Liver (tissue), 9 donors: ENCODE results near the gene IL17B. TPM values are rescaled to one million over a fixed set of nuclear protein-coding genes. Genes with fewer than 3 reads are reported as not detected.

Experiments used
- DNase-seq: peaks from one replicate; pipeline ENCODE4 v3.0.0-alpha.2; 2017; ENCODE audit warnings: low spot score
- H3K27ac ChIP-seq, 2 donors: one replicate each; pipeline ENCODE4 v1.7.0; 2013; ENCODE audit warnings: inconsistent platforms in 2 of 2, low read length in 2 of 2, control low read depth in 1 of 2, low read depth in 1 of 2, mild to moderate bottlenecking in 1 of 2
- H3K27me3 ChIP-seq, 4 donors: one replicate each; pipeline versions ENCODE4 v1.6.1 to v1.7.0; 2013; ENCODE audit warnings: low read length in 3 of 4, inconsistent platforms in 1 of 4, mild to moderate bottlenecking in 1 of 4, moderate library complexity in 1 of 4; ENCODE audit not compliant: control insufficient read depth in 4 of 4, insufficient read depth in 4 of 4
- H3K36me3 ChIP-seq, 4 donors: one replicate each; pipeline versions ENCODE4 v1.6.1 to v1.7.0; 2013; ENCODE audit warnings: low read length in 3 of 4, mild to moderate bottlenecking in 3 of 4, low read depth in 1 of 4, moderate library complexity in 1 of 4; ENCODE audit not compliant: control insufficient read depth in 4 of 4, insufficient read depth in 3 of 4
- H3K4me1 ChIP-seq, 4 donors: one replicate each; pipeline versions ENCODE4 v1.6.1 to v1.7.0; 2013; ENCODE audit warnings: low read length in 3 of 4, mild to moderate bottlenecking in 3 of 4, moderate library complexity in 1 of 4; ENCODE audit not compliant: control insufficient read depth in 4 of 4, insufficient read depth in 4 of 4
- H3K4me3 ChIP-seq, 3 donors: one replicate each; pipeline versions ENCODE4 v1.6.1 to v1.7.0; 2013; ENCODE audit warnings: low read length in 3 of 3, control low read depth in 1 of 3, low read depth in 1 of 3, mild to moderate bottlenecking in 1 of 3
- H3K9ac ChIP-seq, 2 donors: one replicate each; pipeline ENCODE4 v1.7.0; 2013; ENCODE audit warnings: low read length in 2 of 2, mild to moderate bottlenecking in 2 of 2, moderate library complexity in 2 of 2, control low read depth in 1 of 2, low read depth in 1 of 2
- H3K9me3 ChIP-seq, 4 donors: one replicate each; pipeline versions ENCODE4 v1.6.1 to v1.7.0; 2013; ENCODE audit warnings: low read length in 3 of 4; ENCODE audit not compliant: control insufficient read depth in 4 of 4
- ATF3 ChIP-seq: IDR thresholded peaks from 2 replicates; pipeline ENCODE4 v1.6.1; 2016; ENCODE audit warnings: antibody characterized with exemption
- CTCF ChIP-seq: fragments of 150-350 bp; IDR thresholded peaks from 2 replicates; pipeline ENCODE4 v1.5.1; 2017; ENCODE audit warnings: improper control_type of control experiment, low read depth, low read length; ENCODE audit not compliant: missing input control
- EGR1 ChIP-seq, 2 donors: IDR thresholded peaks; 2 replicates each; pipeline ENCODE4 v1.6.1; 2016 to 2018; ENCODE audit warnings: antibody characterized with exemption in 2 of 2, low read depth in 2 of 2
- FOXA1 ChIP-seq: IDR thresholded peaks from 2 replicates; pipeline ENCODE4 v1.6.1; 2016; ENCODE audit warnings: antibody characterized with exemption
- FOXA2 ChIP-seq: IDR thresholded peaks from 2 replicates; pipeline ENCODE4 v1.6.1; 2016; ENCODE audit warnings: antibody characterized with exemption
- GABPA ChIP-seq, 2 donors: IDR thresholded peaks in 1 of 2; conservative IDR thresholded peaks in 1 of 2; 2 replicates each; pipeline ENCODE4 v1.6.1; 2016; ENCODE audit warnings: antibody characterized with exemption in 2 of 2, mild to moderate bottlenecking in 1 of 2, moderate library complexity in 1 of 2
- HNF4A ChIP-seq, 2 donors: conservative IDR thresholded peaks; 2 replicates each; pipeline ENCODE4 v1.6.1; 2016; ENCODE audit warnings: antibody characterized with exemption in 2 of 2, mild to moderate bottlenecking in 2 of 2
- HNF4G ChIP-seq: IDR thresholded peaks from 2 replicates; pipeline ENCODE4 v1.6.1; 2016; ENCODE audit warnings: antibody characterized with exemption
- JUND ChIP-seq, 2 donors: IDR thresholded peaks; 2 replicates each; pipeline ENCODE4 v1.6.1; 2016; ENCODE audit warnings: antibody characterized with exemption in 2 of 2
- NR2F2 ChIP-seq: IDR thresholded peaks from 2 replicates; pipeline ENCODE4 v1.6.1; 2016; ENCODE audit warnings: antibody characterized with exemption
- RAD21 ChIP-seq, 2 donors: IDR thresholded peaks; 2 replicates each; pipeline ENCODE4 v1.6.1; 2016; ENCODE audit warnings: antibody characterized with exemption in 2 of 2, mild to moderate bottlenecking in 2 of 2
- SP1 ChIP-seq: IDR thresholded peaks from 2 replicates; pipeline ENCODE4 v1.6.1; 2018; ENCODE audit warnings: antibody characterized with exemption, mild to moderate bottlenecking
- TAF1 ChIP-seq: conservative IDR thresholded peaks from 2 replicates; pipeline ENCODE4 v1.6.1; 2016; ENCODE audit warnings: antibody characterized with exemption, mild to moderate bottlenecking
- YY1 ChIP-seq: IDR thresholded peaks from 2 replicates; pipeline ENCODE4 v1.6.1; 2016; ENCODE audit warnings: antibody characterized with exemption, mild to moderate bottlenecking
- WGBS: extraction: QIAGEN DNeasy Blood & Tissue Kit; methylation state at CpG from one replicate; pipeline ENCODE4 v1.1.7; 2013; 5-methylcytosine and 5-hydroxymethylcytosine counted together
- polyA plus RNA-seq, 2 donors: library from polyadenylated mRNA; stranded (reverse) in 1 of 2; unstranded in 1 of 2; fragments of 200-250 nt in 1 of 2; fragments of >200 nt in 1 of 2; fragmentation: Nextera tagmentation in 1 of 2; extraction: Ambion mirVana in 1 of 2; gene quantifications; one replicate each; pipeline versions ENCODE4 v1.2.1 to v1.2.3, GENCODE V29; 2013 to 2015
- total RNA-seq, 2 donors: library from RNA; depleted of rRNA; stranded (reverse); fragments of >200 nt; gene quantifications; one replicate each; pipeline ENCODE4 v1.2.3, GENCODE V29; 2014
- TF ChIP-seq, protein P1 (sequence below): IDR thresholded peaks from 2 replicates; pipeline ENCODE4 v1.6.1; 2016; ENCODE audit warnings: antibody characterized with exemption
- donor health status: healthy.
- donor health status: healthy.
- donor health status: healthy.
- donor health status: healthy.
- donor health status: healthy.

The IL17B gene
- total and polyA plus RNA-seq, 4 donors: not detected

DNA sequence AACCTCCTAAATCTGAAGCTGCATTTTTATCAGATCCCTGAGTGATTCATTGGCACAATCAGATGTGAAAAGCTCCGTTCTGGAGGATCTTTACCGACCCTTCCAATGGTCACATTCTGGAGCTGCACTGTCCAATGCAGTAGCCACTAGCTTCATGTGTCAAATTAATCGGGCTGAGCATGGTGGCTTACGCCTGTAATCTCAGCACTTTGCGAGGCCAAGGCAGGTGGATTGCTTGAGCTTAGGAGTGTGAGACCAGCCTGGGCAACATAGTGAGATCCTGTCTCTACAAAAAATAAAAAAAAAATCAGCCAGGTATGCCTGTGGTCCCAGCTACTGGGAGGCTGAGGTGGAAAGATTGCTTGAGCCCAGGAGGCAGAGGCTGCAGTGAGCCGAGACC is 3.7 kb downstream of the IL17B start:
- H3K4me1 ChIP-seq: no peaks in the 10 kb centered on the region
- no peaks in the 10 kb centered on the region for H3K27me3 ChIP-seq
- WGBS: 94% methylated on average over 6 of the region's 6 CpGs
- no peak overlapping the region for H3K9ac ChIP-seq
- H3K4me3 ChIP-seq: no peak overlapping the region
- no peak overlapping the region for H3K27ac ChIP-seq
- no peak for TF ChIP-seq HNF4G
- no peak for TF ChIP-seq FOXA2
- TF ChIP-seq, protein P1, sequence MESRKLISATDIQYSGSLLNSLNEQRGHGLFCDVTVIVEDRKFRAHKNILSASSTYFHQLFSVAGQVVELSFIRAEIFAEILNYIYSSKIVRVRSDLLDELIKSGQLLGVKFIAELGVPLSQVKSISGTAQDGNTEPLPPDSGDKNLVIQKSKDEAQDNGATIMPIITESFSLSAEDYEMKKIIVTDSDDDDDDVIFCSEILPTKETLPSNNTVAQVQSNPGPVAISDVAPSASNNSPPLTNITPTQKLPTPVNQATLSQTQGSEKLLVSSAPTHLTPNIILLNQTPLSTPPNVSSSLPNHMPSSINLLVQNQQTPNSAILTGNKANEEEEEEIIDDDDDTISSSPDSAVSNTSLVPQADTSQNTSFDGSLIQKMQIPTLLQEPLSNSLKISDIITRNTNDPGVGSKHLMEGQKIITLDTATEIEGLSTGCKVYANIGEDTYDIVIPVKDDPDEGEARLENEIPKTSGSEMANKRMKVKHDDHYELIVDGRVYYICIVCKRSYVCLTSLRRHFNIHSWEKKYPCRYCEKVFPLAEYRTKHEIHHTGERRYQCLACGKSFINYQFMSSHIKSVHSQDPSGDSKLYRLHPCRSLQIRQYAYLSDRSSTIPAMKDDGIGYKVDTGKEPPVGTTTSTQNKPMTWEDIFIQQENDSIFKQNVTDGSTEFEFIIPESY: no peak
- TF ChIP-seq NR2F2: no peak
- no peak for TF ChIP-seq ATF3
- TF ChIP-seq TAF1: no peak
- no peak for TF ChIP-seq JUND (IDR thresholded peaks at IDR 0.05)
- TF ChIP-seq EGR1 (IDR thresholded peaks at IDR 0.05; ENCODE audit: low read depth in 2 of 2): no peak
- no peak for TF ChIP-seq RAD21 (IDR thresholded peaks at IDR 0.05)
- TF ChIP-seq YY1: no peak
- TF ChIP-seq HNF4A (conservative IDR thresholded peaks at IDR 0.05): no peak
- H3K9me3 ChIP-seq: no peaks in the 10 kb centered on the region
- no peak for DNase-seq
- no peaks in the 10 kb centered on the region for H3K36me3 ChIP-seq

GRCh38 chr5:149374801-149375200 is 4.3 kb downstream of the IL17B start:
- 76% methylated on average over 3 of the region's 3 CpGs for WGBS
- Histone ChIP-seq H3K4me3 (no peak overlapping the region), H3K36me3 (no peaks in the 10 kb centered on the region), H3K27me3 (no peaks in the 10 kb centered on the region), H3K27ac (no peak overlapping the region), H3K9ac (no peak overlapping the region), H3K9me3 (no peaks in the 10 kb centered on the region), H3K4me1 (no peaks in the 10 kb centered on the region)
- no peak for DNase-seq
- no peak for TF ChIP-seq HNF4G

DNA sequence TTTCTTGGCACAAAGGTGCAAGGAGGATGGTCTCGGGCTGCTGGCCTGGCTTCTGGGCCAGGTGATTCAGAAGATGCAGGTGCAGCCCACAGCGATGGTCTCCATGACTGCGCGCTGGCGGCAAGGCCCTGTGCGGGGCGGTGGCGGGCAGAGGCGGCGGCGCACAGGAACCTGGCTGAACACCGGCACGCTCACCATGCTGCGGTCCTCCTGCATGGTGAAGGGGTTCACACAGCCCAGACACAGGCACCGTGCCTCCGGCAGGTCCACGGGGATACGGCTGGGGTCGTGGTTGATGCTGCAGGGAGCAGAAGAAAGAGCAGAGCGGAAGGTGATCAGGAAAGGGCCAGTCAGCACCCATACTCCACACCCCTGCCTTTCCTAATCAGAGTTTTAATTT is 4.8 kb downstream of the IL17B start:
- H3K27ac ChIP-seq: no peak overlapping the region
- 96% methylated on average over 20 of the region's 20 CpGs for WGBS

DNA sequence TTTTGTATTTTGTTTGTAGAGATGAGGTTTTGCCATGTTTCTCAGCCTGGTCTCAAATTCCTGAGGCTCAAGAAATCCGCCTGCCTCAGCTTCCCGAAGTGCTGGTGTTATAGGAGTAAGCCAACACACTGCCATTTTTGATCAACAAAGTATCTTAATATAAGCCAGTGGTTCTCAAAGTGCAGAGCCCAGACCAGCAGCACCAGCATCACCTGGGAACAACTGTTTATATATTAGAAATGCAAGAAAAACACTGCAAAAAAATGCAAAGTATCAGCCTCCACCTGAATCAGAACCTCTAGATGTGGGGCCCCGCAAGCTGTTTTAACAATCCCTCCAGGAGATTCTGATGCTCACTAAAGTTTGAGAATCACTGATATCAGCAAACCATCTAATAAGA is 6.2 kb downstream of the IL17B start:
- no peak for DNase-seq
- Histone ChIP-seq H3K27ac (no peak overlapping the region), H3K4me3 (no peak overlapping the region), H3K4me1 (no peaks in the 10 kb centered on the region), H3K36me3 (no peaks in the 10 kb centered on the region), H3K27me3 (no peaks in the 10 kb centered on the region), H3K9me3 (no peaks in the 10 kb centered on the region), H3K9ac (no peak overlapping the region)
- TF ChIP-seq FOXA1 (no peak), EGR1 (IDR thresholded peaks at IDR 0.05; ENCODE audit: low read depth in 2 of 2) (no peak), SP1 (no peak), GABPA (IDR thresholded peaks at IDR 0.05 in 1 of 2, conservative IDR thresholded peaks at IDR 0.05 in 1 of 2) (no peak), FOXA2 (no peak), CTCF (no peak)
- WGBS: 96% methylated on average over 3 of the region's 3 CpGs

More for the DNA sequence above, 4.8 kb downstream of the IL17B start:
- H3K27me3 ChIP-seq: no peaks in the 10 kb centered on the region
- no peak overlapping the region for H3K4me3 ChIP-seq
- no peaks in the 10 kb centered on the region for H3K36me3 ChIP-seq
- no peak overlapping the region for H3K9ac ChIP-seq
- TF ChIP-seq GABPA (IDR thresholded peaks at IDR 0.05 in 1 of 2, conservative IDR thresholded peaks at IDR 0.05 in 1 of 2) (no peak), TAF1 (no peak), NR2F2 (no peak), SP1 (no peak)
- DNase-seq: no peak
- no peaks in the 10 kb centered on the region for H3K9me3 ChIP-seq
- no peaks in the 10 kb centered on the region for H3K4me1 ChIP-seq
